Ovary (tissue), 9 donors: ENCODE measurements around the gene LDLRAD4. TPM values are rescaled to one million over a fixed set of nuclear protein-coding genes. Genes with fewer than 3 reads are reported as not detected.

Experiments used
- DNase-seq, 5 donors: peaks; one replicate each; pipeline ENCODE4 v3.0.0-alpha.2; 2019 to 2020
- H3K27ac ChIP-seq, 2 donors: fragments of 200-600 bp; one replicate each; pipeline versions ENCODE4 v1.5.1 to v1.8.0; 2019 to 2022
- H3K27me3 ChIP-seq: fragments of 200-600 bp; one replicate; pipeline ENCODE4 v1.8.0; 2022
- H3K36me3 ChIP-seq: fragments of 200-600 bp; sonication (generic); one replicate; pipeline ENCODE4 v1.5.1; 2019
- H3K4me1 ChIP-seq: one replicate; pipeline ENCODE4 v1.8.1; 2013; ENCODE audit warnings: mild to moderate bottlenecking, moderate library complexity; ENCODE audit not compliant: insufficient read depth
- H3K4me3 ChIP-seq: fragments of 200-600 bp; sonication (generic); one replicate; pipeline ENCODE4 v1.5.1; 2017
- H3K9me3 ChIP-seq, 2 donors: fragments of 200-600 bp in 1 of 2; sonication (generic) in 1 of 2; one replicate each; pipeline versions ENCODE4 v1.5.1 to v1.8.1; 2013 to 2019; ENCODE audit warnings: mild to moderate bottlenecking in 1 of 2, moderate library complexity in 1 of 2
- EP300 ChIP-seq: sonication (generic); formaldehyde crosslinking; IDR thresholded peaks from one replicate; pipeline ENCODE4 v1.6.1; 2017; ENCODE audit warnings: antibody characterized with exemption
- POLR2A ChIP-seq: fragments of 450-650 bp; IDR thresholded peaks from one replicate; pipeline ENCODE4 v1.6.1; 2017; ENCODE audit warnings: antibody characterized with exemption, mild to moderate bottlenecking, moderate library complexity
- WGBS, 3 donors: extraction: QIAGEN DNeasy Blood & Tissue Kit in 1 of 3; methylation state at CpG; one replicate each; pipeline versions ENCODE4 v1.1.5 to v1.1.7; 2013 to 2017; 5-methylcytosine and 5-hydroxymethylcytosine counted together
- intact Hi-C, 4 donors: fragments of 100-400 bp; cut with DNase I; formaldehyde crosslinking; loops; one replicate each; pipeline versions ENCODE4 v1.11.0 to v1.15.1; 2022 to 2023
- polyA plus RNA-seq, 2 donors: library from polyadenylated mRNA; stranded (reverse); fragments of 200-250 nt in 1 of 2; fragments of 350-450 nt in 1 of 2; fragmentation: Illumina TruSeq in 1 of 2; extraction: RNeasy Lipid Tissue Mini Kit (QIAGEN cat#74804) in 1 of 2; gene quantifications; one replicate each; pipeline ENCODE4 v1.2.3, GENCODE V29; 2013 to 2014
- total RNA-seq, 7 donors: library from RNA; depleted of rRNA in 2 of 7; stranded (reverse); fragments of >200 nt in 2 of 7; fragmentation: NEBNext Ultra II Directional in 3 of 7; extraction: Animal tissue kit (Norgen Biotek cat#: 25700) in 3 of 7; gene quantifications; one replicate each; pipeline versions ENCODE4 v1.1.0 to v1.2.4, GENCODE V29; 2016 to 2023
- TF ChIP-seq, protein P1 (sequence below), 3 donors: fragments of 450-650 bp in 2 of 3; fragments of 200-600 bp in 1 of 3; IDR thresholded peaks; one replicate each; pipeline versions ENCODE4 v1.5.1 to v1.8.0; 2016 to 2022; ENCODE audit warnings: antibody characterized with exemption in 3 of 3, mild to moderate bottlenecking in 1 of 3
- donor health status: DM: no; HTN: no; CAD: no; lungs with moderate emphysema.
- donor health status: DM: no; HTN: no; CAD: no.
- donor health status: Bipolar disorder and iron deficiency.
- donor health status: DM: yes; HTN: yes; CAD: no.
- donor health status: DM: no; HTN: no; CAD: no.
- donor health status: DM: yes; HTN: yes; CAD: no.

The LDLRAD4 gene
- total and polyA plus RNA-seq, 9 donors = 2.3 to 31.6 (median 8.3) TPM

GRCh38 chr18:13613099-13613498 is 394.5 kb downstream of the LDLRAD4 start:
- no peaks in the 10 kb centered on the region for H3K27me3 ChIP-seq
- TF ChIP-seq, protein P1, sequence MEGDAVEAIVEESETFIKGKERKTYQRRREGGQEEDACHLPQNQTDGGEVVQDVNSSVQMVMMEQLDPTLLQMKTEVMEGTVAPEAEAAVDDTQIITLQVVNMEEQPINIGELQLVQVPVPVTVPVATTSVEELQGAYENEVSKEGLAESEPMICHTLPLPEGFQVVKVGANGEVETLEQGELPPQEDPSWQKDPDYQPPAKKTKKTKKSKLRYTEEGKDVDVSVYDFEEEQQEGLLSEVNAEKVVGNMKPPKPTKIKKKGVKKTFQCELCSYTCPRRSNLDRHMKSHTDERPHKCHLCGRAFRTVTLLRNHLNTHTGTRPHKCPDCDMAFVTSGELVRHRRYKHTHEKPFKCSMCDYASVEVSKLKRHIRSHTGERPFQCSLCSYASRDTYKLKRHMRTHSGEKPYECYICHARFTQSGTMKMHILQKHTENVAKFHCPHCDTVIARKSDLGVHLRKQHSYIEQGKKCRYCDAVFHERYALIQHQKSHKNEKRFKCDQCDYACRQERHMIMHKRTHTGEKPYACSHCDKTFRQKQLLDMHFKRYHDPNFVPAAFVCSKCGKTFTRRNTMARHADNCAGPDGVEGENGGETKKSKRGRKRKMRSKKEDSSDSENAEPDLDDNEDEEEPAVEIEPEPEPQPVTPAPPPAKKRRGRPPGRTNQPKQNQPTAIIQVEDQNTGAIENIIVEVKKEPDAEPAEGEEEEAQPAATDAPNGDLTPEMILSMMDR (IDR thresholded peaks at IDR 0.05) = no peak
- TF ChIP-seq EP300 (no peak), POLR2A (no peak)
- H3K36me3 ChIP-seq = no peaks in the 10 kb centered on the region
- no peak for DNase-seq
- no peaks in the 10 kb centered on the region for H3K9me3 ChIP-seq
- peaks cover 3% of the 10 kb centered on the region for H3K4me1 ChIP-seq
- intact Hi-C loops = no loop called here
- H3K4me3 ChIP-seq = no peak overlapping the region
- H3K27ac ChIP-seq = no peak overlapping the region

DNA sequence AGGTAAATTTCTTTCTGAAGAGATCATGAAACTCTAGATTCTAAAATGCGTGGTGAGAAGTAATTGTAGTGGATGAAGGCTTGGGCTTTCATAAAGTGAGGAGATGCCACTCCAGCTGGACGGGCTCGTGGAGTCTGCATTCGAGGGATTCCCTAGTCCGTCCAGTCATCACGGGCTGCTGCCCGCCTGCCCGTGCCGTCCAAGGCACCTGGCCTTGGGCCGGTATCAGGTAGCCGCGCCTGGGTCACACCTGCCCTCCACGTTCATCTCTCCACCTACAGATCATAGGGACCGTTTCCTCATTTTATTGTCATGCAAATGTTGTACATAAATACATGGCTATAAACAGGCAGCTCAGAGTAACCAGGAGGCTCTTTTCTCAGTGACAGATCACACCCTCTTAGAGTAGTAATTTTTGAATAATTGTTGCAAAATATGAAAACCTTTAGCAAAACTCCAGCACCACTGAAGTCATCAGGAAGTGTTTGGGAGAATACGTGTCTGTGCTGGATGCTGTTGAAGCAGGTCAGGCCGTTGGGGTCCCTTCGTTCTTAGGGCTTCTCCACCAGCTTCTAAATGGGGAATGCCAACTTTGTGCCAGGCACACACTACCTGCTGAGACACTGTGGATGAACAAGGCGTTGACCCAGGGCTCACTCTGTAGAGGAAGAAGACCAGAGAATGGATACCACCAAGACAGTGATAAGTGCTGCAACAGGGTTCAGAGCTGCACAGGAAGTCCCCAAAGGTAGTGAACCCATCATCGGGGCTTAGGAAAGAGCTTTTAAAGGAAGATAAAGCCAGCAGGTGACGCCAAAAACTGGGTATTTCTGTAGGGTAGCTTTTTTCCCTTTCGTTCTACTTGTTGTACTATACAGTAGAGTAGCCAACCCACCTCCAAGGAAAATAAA is 395.3 kb downstream of the LDLRAD4 start:
- H3K27ac ChIP-seq = no peak overlapping the region
- no peak for DNase-seq
- H3K4me3 ChIP-seq = no peak overlapping the region
- no peaks in the 10 kb centered on the region for H3K27me3 ChIP-seq
- H3K9me3 ChIP-seq = no peaks in the 10 kb centered on the region
- H3K36me3 ChIP-seq = no peaks in the 10 kb centered on the region
- intact Hi-C loops = no loop called here
- no peak for TF ChIP-seq POLR2A
- 91 to 92% (median 92%) methylated on average over 21 of the region's 21 CpGs for WGBS, 3 donors
- H3K4me1 ChIP-seq = peaks cover 3% of the 10 kb centered on the region

GRCh38 chr18:13614641-13615288 is 396.2 kb downstream of the LDLRAD4 start:
- Histone ChIP-seq H3K36me3 (no peaks in the 10 kb centered on the region), H3K9me3 (no peaks in the 10 kb centered on the region), H3K4me1 (peaks cover 3% of the 10 kb centered on the region), H3K4me3 (no peak overlapping the region), H3K27ac (no peak overlapping the region), H3K27me3 (no peaks in the 10 kb centered on the region)
- TF ChIP-seq, protein P1 (IDR thresholded peaks at IDR 0.05) = no peak
- TF ChIP-seq EP300 (no peak), POLR2A (no peak)
- no peak for DNase-seq
- intact Hi-C loops = no loop called here
- 66 to 75% (median 67%) methylated on average over 16 of the region's 16 CpGs for whole genome bisulfite sequencing, 3 donors

DNA sequence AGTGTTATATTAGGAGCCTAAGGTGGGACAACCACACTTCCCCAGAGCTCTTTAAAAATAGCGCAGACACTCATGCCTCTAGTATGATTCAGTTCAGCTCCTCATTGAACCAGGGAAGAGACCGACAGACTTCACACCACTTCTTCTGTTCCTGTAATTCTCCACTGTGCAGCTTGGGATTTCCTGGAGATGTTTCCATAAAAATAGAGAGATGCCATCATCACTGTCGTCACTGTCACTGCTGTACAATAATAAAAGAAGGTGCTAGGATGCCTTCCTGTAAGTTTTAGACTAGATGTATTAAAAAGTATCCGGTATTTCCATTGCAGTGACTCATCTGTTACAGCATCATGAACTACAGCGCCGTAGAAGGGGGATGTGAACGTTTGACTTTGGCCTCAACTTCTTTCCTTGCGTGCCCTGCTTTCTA is 396.9 kb downstream of the LDLRAD4 start:
- DNase-seq = no peak
- WGBS, 3 donors = 82 to 87% (median 86%) methylated on average over 8 of the region's 8 CpGs
- no peaks in the 10 kb centered on the region for H3K36me3 ChIP-seq
- TF ChIP-seq, protein P1 (IDR thresholded peaks at IDR 0.05) = no peak
- no peak for TF ChIP-seq EP300
- no peak for TF ChIP-seq POLR2A
- H3K9me3 ChIP-seq = no peaks in the 10 kb centered on the region
- H3K27ac ChIP-seq = no peak overlapping the region
- intact Hi-C loops = no loop called here
- no peaks in the 10 kb centered on the region for H3K27me3 ChIP-seq
- no peak overlapping the region for H3K4me3 ChIP-seq
- peaks cover 2% of the 10 kb centered on the region for H3K4me1 ChIP-seq

- no peaks in the 10 kb centered on the region for H3K4me1 ChIP-seq
- H3K27ac ChIP-seq = no peak overlapping the region
- no peaks in the 10 kb centered on the region for H3K36me3 ChIP-seq
- TF ChIP-seq POLR2A (no peak), EP300 (no peak)
- TF ChIP-seq, protein P1 (IDR thresholded peaks at IDR 0.05) = no peak
- H3K9me3 ChIP-seq = no peaks in the 10 kb centered on the region
- H3K27me3 ChIP-seq = no peaks in the 10 kb centered on the region
- no peak for DNase-seq
- WGBS, 3 donors = 63 to 74% (median 73%) methylated on average over 5 of the region's 5 CpGs
- H3K4me3 ChIP-seq = no peak overlapping the region
- intact Hi-C loops = no loop called here
Measured at GRCh38 chr18:13616041-13616440, 397.5 kb downstream of the LDLRAD4 start.
